GM19193 (cell line): ENCODE results near the gene MBOAT1.

ENCODE experiments used
- POLR2A ChIP-seq: IDR thresholded peaks from 4 replicates; pipeline ENCODE4 v1.6.1; 2011; ENCODE audit not compliant: insufficient read depth, insufficient read length; ENCODE audit errors: extremely low read depth

The MBOAT1 gene

DNA sequence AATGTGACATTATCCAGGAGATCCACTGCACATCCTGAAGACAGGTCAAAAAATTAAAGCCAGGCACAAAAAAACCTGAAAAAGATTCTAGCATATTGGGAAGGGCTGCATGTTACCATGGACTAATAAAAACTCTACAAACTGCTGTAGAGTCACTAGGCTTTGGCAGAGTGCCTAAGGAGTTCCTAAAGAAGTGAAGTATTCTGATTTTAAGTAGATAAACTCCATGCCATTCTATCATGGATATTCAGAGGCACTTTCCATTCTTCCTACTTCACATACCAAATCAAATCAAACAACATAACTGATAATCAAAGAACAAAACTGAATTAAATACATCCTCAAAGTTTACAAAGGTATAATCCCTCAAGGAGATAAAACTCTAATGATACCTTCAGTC lies 3.0 kb upstream of the MBOAT1 start:
- no peak for TF ChIP-seq POLR2A

DNA sequence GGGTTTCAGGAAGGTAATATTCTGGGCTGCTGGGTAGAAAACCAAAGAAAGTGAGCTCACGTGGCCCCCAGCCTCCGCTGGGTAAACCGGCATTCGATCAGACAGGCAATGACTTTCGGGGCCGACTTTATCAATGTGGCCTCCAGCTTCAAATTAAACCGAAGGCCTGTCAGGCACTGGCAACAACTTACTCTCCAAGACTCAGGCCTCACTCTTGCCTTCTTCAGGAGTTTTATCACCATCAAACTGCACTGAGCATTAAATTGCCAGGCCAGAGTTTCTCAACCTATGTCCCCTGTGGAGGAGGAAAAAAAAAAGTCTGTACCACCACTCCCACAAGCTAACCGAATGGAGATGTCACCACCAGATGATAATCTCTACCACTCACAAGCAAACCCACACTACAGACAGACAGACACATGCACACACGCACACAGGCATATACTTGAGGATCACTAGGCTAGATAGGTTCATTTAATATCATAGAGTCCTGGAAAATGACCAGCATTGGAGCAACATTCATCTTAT lies 1.1 kb upstream of the MBOAT1 start:
- TF ChIP-seq POLR2A: no peak

DNA sequence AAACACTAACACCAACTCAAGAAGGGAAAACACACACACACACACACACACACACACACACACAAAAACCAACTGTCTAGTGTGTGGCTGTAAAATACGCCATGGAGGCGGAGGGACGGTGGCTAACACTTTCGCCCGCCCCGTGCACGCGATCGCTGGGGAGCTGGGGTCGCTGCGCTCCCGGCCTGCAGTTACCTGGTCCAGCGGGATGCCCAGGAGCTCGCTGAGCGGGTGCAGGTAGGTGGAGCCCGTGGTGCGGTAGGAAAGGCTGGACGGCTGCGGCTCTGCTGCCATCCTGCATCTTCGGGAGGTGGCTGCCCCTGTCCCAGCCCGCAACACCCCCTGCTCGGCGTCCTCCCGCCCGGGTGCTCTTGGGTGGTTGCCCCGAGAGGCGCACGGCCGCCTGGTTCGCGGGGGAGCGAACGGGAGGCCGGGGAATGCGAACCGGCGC lies 303 bp downstream of the MBOAT1 start:
- no peak for TF ChIP-seq POLR2A

DNA sequence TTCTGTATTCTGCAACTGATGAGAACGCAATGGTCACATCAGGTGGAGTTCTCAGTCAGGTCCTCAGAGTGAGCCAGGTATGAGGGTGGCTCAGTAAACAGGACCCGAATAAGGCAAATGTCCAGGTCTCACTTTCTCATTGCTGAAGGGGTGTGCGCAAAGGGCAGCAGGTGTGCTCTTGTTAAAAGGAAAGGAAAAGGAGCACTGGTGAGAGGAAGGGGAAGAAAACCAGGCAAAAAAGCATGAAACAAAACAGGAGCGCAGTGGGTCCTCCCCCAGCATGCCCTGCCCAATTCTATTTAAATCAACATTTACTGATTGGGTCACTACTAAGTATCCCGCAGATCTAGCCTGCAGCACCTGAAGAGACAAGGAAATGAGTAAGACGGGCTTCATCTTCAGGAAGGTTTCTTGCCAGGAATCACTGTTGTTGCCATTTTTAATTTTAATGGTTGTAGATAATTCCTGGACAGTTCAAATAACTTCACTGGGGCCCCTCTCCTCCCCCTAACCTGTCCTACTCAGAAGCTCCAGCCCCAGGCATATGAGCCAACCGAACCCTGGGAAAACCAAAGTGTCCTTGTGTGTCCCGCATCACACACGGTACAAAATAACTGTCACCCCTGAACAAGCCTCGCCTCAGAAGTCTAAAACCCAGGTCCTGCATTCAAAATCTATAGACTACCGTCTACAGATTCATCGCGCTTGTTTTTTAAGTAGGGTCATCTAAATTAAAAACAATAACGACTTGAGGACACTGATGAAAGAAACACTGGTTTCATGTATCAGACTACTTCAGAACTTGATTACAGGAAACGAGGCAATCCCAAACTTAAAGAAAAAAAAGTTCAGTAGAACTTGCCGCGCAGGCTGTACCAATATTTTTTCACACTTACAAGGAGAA lies 980 bp downstream of the MBOAT1 start:
- TF ChIP-seq POLR2A: peak; percentile 34

DNA sequence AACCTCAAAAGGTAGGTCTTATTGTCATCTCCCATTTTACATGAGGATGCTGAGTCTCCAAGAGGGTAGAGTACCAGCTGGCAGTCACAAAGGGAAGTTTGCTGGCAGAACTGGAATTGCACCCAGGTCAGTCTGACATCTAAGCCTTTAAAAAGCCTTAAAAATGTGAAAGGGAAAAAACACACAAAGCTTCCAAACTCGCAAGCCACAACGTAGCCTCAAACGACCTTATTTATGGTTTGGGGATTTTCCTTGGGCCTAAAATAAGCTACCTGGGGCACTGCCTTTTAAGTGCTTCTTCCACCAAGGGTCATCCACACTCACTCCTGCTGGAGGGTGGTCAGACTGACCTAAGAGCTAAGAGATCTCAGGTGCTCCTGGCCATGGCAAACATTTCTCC lies 2.1 kb downstream of the MBOAT1 start:
- TF ChIP-seq POLR2A: no peak

DNA sequence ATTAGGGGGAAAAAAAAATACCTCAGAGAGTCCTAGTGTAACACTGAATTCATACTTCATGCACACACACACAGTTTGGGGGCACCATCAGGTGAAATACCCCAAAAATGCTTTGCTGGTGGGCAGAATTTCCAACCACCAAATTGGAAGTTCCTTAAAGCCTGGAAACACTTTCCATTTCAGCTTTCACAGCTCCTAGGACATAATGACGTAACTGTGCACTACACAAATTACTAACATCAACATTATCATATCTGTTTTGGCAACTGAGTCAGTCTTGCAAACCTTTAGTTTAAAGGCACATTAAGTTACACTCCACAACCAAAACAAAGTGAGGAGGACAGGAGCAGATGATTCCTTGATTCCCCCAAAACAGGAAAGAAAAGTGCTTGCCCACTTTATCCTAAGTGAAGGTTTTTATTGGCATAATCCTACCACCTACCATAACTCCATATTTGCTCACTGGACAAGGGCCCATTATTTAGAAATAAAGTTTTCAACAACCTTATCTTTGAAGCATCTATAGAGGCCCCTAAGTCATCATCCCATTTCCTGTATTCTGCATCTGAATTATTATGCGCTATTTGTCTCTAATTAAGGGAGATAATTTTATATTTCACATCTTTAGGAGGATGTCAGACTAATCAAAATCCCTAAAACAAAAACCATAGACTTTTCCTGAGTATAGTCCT lies 3.4 kb downstream of the MBOAT1 start:
- no peak for TF ChIP-seq POLR2A

DNA sequence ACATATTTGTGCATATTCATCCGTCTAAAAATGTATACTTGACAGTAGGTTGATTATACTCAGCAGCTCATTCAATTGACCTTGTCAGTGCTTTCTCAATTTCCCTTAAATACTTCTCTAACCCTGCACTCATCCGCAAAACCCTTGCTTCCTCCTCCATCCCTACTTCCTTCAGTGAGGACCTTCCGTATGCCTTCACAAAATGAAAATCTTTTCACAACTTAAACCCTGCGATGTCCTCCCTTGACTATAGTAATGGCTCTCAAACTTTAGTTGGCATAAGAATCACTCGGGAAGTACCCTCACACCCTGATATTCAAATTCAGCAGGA lies 5.2 kb downstream of the MBOAT1 start:
- no peak for TF ChIP-seq POLR2A

DNA sequence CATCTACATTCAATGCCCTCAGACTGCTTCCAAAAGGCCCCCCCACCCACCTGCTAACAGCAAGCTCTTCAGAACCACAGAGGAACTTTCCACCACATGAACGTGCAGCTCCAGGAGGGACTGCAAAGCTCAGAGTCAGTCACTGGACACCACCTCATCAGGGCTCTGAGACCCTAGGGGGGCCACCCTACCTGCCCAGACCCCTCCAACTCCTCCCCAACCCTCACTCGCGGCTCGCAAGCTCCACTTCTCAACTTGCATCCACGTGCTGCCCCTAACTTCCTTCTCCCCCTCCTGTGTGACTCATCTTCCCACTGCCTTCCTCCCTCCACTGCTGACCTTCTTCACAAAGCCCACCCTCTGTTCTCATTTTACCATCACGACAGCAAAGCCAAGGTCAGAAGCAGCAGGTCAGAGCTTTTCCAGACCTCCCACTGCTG lies 6.5 kb downstream of the MBOAT1 start:
- TF ChIP-seq POLR2A: no peak

DNA sequence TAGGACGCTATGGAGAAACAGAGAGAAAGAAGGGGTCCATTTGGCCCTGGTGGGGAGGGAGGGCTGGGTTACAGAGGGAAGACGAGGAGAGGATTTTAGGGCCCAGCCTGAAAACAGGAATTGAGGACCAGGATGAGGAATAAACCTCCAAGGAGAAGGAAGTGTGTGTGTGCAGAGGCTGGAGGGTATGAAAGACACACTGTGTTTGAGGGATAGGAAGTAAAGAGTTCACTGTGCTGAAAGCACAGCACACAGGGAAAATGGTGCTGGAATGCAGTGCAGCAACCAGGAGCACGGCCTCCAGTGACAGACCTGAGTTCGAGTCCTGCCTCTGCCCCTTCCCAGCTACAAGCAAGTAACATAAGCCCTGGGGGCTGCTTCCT lies 7.8 kb downstream of the MBOAT1 start:
- no peak for TF ChIP-seq POLR2A

DNA sequence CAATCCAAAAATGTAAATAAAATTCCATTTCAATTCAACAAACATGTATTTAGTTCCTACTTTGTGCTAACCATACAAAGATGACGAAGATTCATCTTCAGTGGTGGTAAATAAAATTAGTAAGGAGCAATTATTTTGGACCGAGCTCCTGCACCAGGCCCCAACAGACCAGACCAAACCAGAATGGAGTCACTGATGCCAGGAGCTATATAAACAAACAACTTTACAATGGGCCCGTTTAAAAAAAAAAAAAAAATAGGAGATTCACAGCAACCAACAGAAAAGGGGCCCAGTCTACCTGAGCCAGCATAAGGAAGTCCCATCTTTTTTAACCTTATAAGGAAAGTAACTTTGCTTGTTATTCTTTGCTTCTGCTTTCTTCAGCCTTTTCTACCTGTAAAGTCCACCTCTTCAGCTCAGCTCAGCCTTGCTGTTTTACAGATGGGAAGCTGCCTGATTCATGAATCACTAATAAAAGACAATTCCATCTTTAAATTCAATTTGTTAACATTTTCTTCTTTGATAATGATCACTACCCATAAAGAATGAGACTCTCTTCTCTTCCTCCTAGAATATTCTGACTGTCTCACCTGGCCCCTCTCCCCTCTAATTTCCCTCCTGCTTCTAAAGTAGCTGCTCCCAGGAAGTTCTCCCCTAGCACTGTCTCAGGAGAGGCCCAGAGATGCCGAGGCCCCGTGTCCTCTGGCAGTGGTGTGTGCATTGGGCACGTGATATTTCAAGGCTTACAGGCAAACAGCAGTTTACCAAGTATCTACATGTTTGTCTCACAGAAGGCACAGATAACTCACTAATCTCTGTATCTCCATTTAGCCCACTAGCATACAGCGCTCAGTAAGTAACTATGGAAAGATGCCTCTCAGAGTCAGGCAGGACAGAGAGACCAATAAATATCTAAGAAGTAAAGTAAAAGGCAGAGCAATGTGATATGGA lies 8.4 kb downstream of the MBOAT1 start:
- TF ChIP-seq POLR2A: no peak

DNA sequence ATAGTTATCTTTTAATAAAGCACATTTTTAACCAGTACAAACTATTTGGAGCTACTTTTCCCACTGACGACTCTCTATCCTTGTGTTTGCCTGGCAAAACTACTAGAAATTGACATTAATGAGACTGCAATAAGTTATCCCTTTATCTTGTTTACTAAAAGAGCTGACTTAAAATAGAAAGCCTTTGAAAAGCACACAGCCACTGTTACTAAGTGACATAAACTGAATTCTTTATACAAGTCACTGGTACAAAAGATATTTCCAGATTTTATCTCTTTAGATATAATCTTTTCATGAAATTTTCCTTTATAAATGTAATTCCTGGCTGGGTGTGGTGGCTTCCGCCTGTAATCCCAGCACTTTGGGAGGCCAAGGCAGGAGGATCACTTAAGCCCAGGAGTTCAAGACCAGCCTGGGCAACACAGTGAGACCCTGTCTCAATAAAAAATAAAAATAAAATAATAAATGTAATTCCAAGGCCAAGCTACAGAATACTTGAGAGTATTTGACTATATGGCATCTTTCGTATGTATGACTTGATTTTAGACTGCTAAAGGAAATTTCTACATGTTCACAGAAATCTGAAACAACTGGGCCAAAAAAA lies 9.5 kb downstream of the MBOAT1 start:
- no peak for TF ChIP-seq POLR2A

DNA sequence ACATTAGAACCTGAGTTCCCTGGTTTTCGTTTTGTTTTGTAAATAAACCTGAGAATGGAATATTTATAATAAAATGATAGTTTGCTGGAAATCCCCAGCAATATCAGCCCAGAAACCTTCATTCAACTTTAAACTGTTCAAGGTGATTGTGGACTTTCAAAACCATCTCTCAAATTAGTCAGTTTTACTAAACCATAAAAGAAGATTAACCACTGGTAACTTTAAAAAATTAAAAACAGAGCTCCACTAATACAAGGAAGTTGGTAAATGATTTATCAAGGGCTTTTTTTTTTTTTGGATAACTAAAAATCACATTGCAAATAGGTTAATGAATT lies 10.0 kb downstream of the MBOAT1 start:
- no peak for TF ChIP-seq POLR2A

DNA sequence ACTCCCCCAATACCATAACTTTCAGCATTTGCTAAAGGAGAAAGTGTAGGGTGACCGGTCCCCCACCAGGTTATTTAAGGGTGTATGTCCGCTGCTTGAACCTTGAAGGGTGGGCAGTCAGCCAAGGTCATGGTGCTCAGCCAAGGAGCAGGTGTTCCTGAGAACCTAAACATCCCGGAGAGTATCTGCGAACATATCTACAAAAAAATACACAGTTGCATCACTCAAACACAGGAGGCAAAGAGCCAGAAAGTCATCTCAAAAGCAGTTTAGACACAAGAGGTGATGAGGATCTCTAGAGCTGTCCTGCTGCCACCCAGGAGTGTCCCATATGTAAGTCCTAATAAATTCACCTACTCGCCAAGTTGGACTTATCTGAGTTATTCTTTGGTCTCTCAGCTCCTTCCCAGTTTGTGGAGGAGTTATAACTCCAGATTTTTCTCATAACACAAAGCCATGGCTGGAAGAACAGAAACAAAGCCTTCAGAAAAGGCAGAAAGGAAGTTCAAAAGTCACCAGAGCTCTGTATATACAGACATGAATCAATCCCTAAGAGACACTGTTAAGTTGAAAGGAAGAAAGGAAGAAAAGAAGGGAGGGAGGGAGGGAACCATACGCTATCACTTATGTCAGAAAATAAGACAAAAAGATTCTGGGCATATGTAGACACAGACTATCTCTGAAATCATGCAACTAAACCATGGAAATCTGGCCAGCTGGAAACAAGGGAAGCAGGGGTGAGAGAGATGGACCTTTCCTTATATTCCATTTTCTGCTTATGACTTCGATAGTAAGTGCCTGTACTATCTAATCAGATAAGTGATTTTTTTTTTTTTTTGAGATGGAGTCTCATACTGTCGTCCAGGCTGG lies 11.3 kb downstream of the MBOAT1 start:
- TF ChIP-seq POLR2A: no peak

DNA sequence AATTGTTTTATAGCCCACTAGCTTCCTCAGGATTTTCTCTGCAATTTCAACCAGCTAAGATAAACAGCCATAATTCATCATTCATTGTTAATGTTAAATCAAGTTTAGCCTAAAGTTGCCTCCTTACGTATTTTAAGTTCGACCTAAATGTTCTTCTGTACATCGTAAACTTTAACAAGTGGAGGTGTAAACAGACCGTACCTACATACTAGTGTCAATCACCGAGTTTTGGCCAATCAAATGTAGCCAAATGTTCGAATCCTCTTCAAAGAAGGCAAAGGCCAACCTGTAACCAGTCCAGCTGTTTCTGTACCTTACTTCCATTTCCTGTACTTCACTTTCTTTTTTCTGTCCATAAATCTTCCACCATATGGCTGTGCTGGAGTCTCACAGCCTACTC lies 13.5 kb downstream of the MBOAT1 start:
- TF ChIP-seq POLR2A: no peak
